ENCODE measurements around the gene ESF1. TPM values are rescaled to one million over a fixed set of nuclear protein-coding genes. Genes with fewer than 3 reads are reported as not detected.

ESF1 gene
- total RNA-seq, 1 experiment from 2014 or later = 36.9 TPM

- Histone ChIP-seq H4K8ac (replicated peaks; ENCODE audit: insufficient read length, low read depth, low read length) (no peak overlapping the region), H2AK5ac (ENCODE audit: insufficient read length, low read length) (no peak overlapping the region), H2BK15ac (ENCODE audit: low read depth, low read length) (no peak overlapping the region), H3K23ac (ENCODE audit: insufficient read length, low read depth, low read length) (no peak overlapping the region), H3K9me3 (ENCODE audit: control insufficient read depth, low read depth, low read length) (no peaks in the 10 kb centered on the region), H2AFZ (ENCODE audit: low read length) (no peak overlapping the region), H4K20me1 (ENCODE audit: control insufficient read depth, insufficient read depth, insufficient read length) (no peaks in the 10 kb centered on the region), H3K9ac (ENCODE audit: extremely low read depth, insufficient read length, low read length) (no peak overlapping the region), H3T11ph (ENCODE audit: low read length) (no peak overlapping the region), H3K4me1 (ENCODE audit: insufficient read depth, low read length) (no peaks in the 10 kb centered on the region), H3K4me2 (ENCODE audit: insufficient read depth, insufficient read length, low read length) (no peak overlapping the region), H3K23me2 (ENCODE audit: insufficient read length, low read depth, low read length, poor library complexity, severe bottlenecking) (no peaks in the 10 kb centered on the region), H3K18ac (ENCODE audit: insufficient read length, low read depth, low read length) (no peak overlapping the region), H2BK20ac (ENCODE audit: low read depth, low read length, poor library complexity, severe bottlenecking) (no peak overlapping the region), H3K27ac (ENCODE audit: insufficient read length, low read depth, low read length) (no peak overlapping the region), H2BK120ac (ENCODE audit: low read depth, low read length, poor library complexity, severe bottlenecking) (no peak overlapping the region), H4K5ac (ENCODE audit: insufficient read length, low read depth, low read length) (no peak overlapping the region), H4K91ac (ENCODE audit: insufficient read length, low read depth, low read length) (no peak overlapping the region), H3K79me2 (ENCODE audit: insufficient read depth, low read length) (no peaks in the 10 kb centered on the region), H3K4ac (ENCODE audit: low read depth, low read length) (no peak overlapping the region), H3K79me1 (ENCODE audit: insufficient read depth, low read depth, low read length, poor library complexity, severe bottlenecking) (no peaks in the 10 kb centered on the region), H2BK5ac (ENCODE audit: insufficient read length, low read length) (no peak overlapping the region), H2BK12ac (ENCODE audit: insufficient read length, low read depth, low read length) (no peak overlapping the region), H3K56ac (ENCODE audit: insufficient read length, low read depth, low read length) (no peak overlapping the region), H3K27me3 (ENCODE audit: insufficient read depth, low read length) (no peaks in the 10 kb centered on the region), H3K14ac (ENCODE audit: insufficient read depth, low read length) (no peak overlapping the region)
- Mint-ChIP-seq H3K27ac (no peak overlapping the region), H3K36me3 (ENCODE audit: insufficient read depth in 1 of 3, low read depth in 3 of 3) (peaks cover 2 to 21% (median 18%) of the 10 kb centered on the region in 3 experiments; a peak in 5 of 7 replicates), H3K27me3 (ENCODE audit: low read depth) (no peaks in the 10 kb centered on the region), H3K9me3 (no peaks in the 10 kb centered on the region), H3K4me3 (no peak overlapping the region), H3K4me1 (no peaks in the 10 kb centered on the region)
- no peak for DNase-seq
- TF ChIP-seq CTCF (conservative IDR thresholded peaks at IDR 0.05) = no peak
- no CpG with 5 or more reads among the region's 3 CpGs for WGBS (ENCODE audit: extremely low coverage, insufficient read length, low lambda C conversion rate)
These were observed 25.1 kb upstream of the ESF1 start for GRCh38 chr20:13809855-13810254.

Measured in H9 (cell line).